ENCODE data around the gene BHMT2.

- TF ChIP-seq CTCF (conservative IDR thresholded peaks at IDR 0.05; ENCODE audit: low read length) (no peak), EZH2phosphoT487 (IDR thresholded peaks at IDR 0.05; ENCODE audit: borderline replicate concordance) (no peak)
Observed at GRCh38 chr5:79032031-79032695, 37.4 kb upstream of the BHMT2 start.
